ENCODE data around the gene SNW1.

DNA sequence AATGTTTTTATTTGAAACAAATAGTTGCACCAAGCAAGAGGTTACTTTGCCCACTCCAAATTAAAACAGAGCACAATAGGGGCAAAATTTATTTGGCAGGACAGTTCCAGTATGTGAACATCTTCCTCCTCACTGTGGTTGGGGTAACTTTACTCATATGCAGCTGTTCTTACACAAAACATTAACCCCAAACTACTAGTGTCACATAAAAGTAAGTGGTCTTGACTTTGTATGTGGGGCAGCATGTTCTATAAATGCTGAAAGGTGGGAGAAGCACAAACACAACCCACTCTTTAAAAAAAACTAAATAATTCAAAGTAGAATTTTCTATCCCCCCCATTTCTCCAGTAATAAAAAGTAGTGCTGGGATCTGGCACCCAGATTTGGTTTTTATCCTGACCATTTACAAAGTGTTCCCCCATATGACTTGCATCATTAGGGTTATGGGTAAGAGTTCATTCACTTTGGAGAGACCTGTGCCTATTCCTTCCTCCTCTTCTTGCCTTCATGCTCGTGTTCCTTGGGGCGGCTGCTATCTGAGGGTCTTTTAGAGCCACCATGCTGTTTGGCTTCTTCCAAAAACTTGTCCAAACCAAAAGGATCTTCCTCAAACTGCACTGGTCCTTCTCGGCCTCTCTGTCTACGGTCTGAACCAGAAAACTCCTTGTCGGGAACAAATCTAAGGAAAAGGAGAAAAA is 43.2 kb downstream of the SNW1 start:
- TF ChIP-seq, protein P1, sequence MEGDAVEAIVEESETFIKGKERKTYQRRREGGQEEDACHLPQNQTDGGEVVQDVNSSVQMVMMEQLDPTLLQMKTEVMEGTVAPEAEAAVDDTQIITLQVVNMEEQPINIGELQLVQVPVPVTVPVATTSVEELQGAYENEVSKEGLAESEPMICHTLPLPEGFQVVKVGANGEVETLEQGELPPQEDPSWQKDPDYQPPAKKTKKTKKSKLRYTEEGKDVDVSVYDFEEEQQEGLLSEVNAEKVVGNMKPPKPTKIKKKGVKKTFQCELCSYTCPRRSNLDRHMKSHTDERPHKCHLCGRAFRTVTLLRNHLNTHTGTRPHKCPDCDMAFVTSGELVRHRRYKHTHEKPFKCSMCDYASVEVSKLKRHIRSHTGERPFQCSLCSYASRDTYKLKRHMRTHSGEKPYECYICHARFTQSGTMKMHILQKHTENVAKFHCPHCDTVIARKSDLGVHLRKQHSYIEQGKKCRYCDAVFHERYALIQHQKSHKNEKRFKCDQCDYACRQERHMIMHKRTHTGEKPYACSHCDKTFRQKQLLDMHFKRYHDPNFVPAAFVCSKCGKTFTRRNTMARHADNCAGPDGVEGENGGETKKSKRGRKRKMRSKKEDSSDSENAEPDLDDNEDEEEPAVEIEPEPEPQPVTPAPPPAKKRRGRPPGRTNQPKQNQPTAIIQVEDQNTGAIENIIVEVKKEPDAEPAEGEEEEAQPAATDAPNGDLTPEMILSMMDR (IDR thresholded peaks at IDR 0.05), result no peak
- no peak for TF ChIP-seq POLR2A (IDR thresholded peaks at IDR 0.05)
